ENCODE measurements around the gene CX3CL1.
"Not testable (repeated sequence)": the region's sequence is repeated elsewhere in the genome, so short reads cannot be mapped to it uniquely, and the experiment has no call there.

CX3CL1 gene

GRCh38 chr16:57372372-57373116 lies at the start of gene CX3CL1:
Gene CX3CL1 (plus strand): TSS chr16:57372490. CDS start chr16:57372569, 79 bp downstream.
- no peak for DNase-seq (ENCODE audit: low read depth)
- peak within 1 kb of the TSS; percentile 25 for H3K4me3 ChIP-seq (ENCODE audit: low read depth, low read length)

GRCh38 chr16:57324749-57325148 lies 47.5 kb upstream of the CX3CL1 start:
- no peak for DNase-seq (ENCODE audit: low read depth)
- no peak overlapping the region for H3K4me3 ChIP-seq (ENCODE audit: low read depth, low read length)

- H3K4me3 ChIP-seq (ENCODE audit: low read depth, low read length), result no peak overlapping the region
- no peak for DNase-seq (ENCODE audit: low read depth)
Observed at GRCh38 chr16:57325458-57325857, 46.8 kb upstream of the CX3CL1 start.

- DNase-seq (ENCODE audit: low read depth), result no peak
- H3K4me3 ChIP-seq (ENCODE audit: low read depth, low read length), result no peak overlapping the region
Observed at GRCh38 chr16:57329718-57330327, 42.5 kb upstream of the CX3CL1 start.

GRCh38 chr16:57331355-57331754 lies 40.9 kb upstream of the CX3CL1 start:
- no peak for DNase-seq (ENCODE audit: low read depth)
- H3K4me3 ChIP-seq (ENCODE audit: low read depth, low read length), result no peak overlapping the region

- H3K4me3 ChIP-seq (ENCODE audit: low read depth, low read length), result no peak overlapping the region
- DNase-seq (ENCODE audit: low read depth), result no peak
Observed at GRCh38 chr16:57333402-57333801, 38.9 kb upstream of the CX3CL1 start.

- H3K4me3 ChIP-seq (ENCODE audit: low read depth, low read length), result no peak overlapping the region
- no peak for DNase-seq (ENCODE audit: low read depth)
Observed at GRCh38 chr16:57335366-57335765, 36.9 kb upstream of the CX3CL1 start.

- H3K4me3 ChIP-seq (ENCODE audit: low read depth, low read length), result no peak overlapping the region
- DNase-seq (ENCODE audit: low read depth), result no peak
Observed at GRCh38 chr16:57341062-57341440, 31.2 kb upstream of the CX3CL1 start.

- no peak overlapping the region for H3K4me3 ChIP-seq (ENCODE audit: low read depth, low read length)
- peak; percentile 85 for DNase-seq (ENCODE audit: low read depth)
Observed at GRCh38 chr16:57341441-57342303, 30.6 kb upstream of the CX3CL1 start.

GRCh38 chr16:57342606-57343005 lies 29.7 kb upstream of the CX3CL1 start:
- DNase-seq (ENCODE audit: low read depth); H3K4me3 ChIP-seq (ENCODE audit: low read depth, low read length): not testable (repeated sequence)

- no peak overlapping the region for H3K4me3 ChIP-seq (ENCODE audit: low read depth, low read length)
- DNase-seq (ENCODE audit: low read depth), result no peak
Observed at GRCh38 chr16:57343221-57343620, 29.1 kb upstream of the CX3CL1 start.

GRCh38 chr16:57344094-57344493 lies 28.2 kb upstream of the CX3CL1 start:
- not testable (repeated sequence) for DNase-seq (ENCODE audit: low read depth)

GRCh38 chr16:57345021-57345420 lies 27.3 kb upstream of the CX3CL1 start:
- H3K4me3 ChIP-seq (ENCODE audit: low read depth, low read length), result no peak overlapping the region
- DNase-seq (ENCODE audit: low read depth), result no peak

More at GRCh38 chr16:57344094-57344493, 28.2 kb upstream of the CX3CL1 start:
- H3K4me3 ChIP-seq (ENCODE audit: low read depth, low read length), result not testable (repeated sequence)

- no peak overlapping the region for H3K4me3 ChIP-seq (ENCODE audit: low read depth, low read length)
- no peak for DNase-seq (ENCODE audit: low read depth)
Observed at GRCh38 chr16:57345666-57346204, 26.6 kb upstream of the CX3CL1 start.

GRCh38 chr16:57347858-57348257 lies 24.4 kb upstream of the CX3CL1 start:
- no peak for DNase-seq (ENCODE audit: low read depth)
- no peak overlapping the region for H3K4me3 ChIP-seq (ENCODE audit: low read depth, low read length)

GRCh38 chr16:57348327-57348726 lies 24.0 kb upstream of the CX3CL1 start:
- DNase-seq (ENCODE audit: low read depth), result no peak
- H3K4me3 ChIP-seq (ENCODE audit: low read depth, low read length), result no peak overlapping the region

- H3K4me3 ChIP-seq (ENCODE audit: low read depth, low read length), result no peak overlapping the region
- DNase-seq (ENCODE audit: low read depth), result no peak
Observed at GRCh38 chr16:57349212-57350031, 22.9 kb upstream of the CX3CL1 start.

GRCh38 chr16:57352636-57353047 lies 19.6 kb upstream of the CX3CL1 start:
- no peak for DNase-seq (ENCODE audit: low read depth)
- H3K4me3 ChIP-seq (ENCODE audit: low read depth, low read length), result no peak overlapping the region

- no peak overlapping the region for H3K4me3 ChIP-seq (ENCODE audit: low read depth, low read length)
- no peak for DNase-seq (ENCODE audit: low read depth)
Observed at GRCh38 chr16:57354311-57354710, 18.0 kb upstream of the CX3CL1 start.
